GM12878 (cell line): ENCODE measurements around the gene SLC38A5. TPM values are rescaled to one million over a fixed set of nuclear protein-coding genes. Genes with fewer than 3 reads are reported as not detected.

Source experiments
- ATAC-seq: fragments of 200-7000 bp; cut with Tn5 transposase; 3 replicates; pipeline ENCODE4 v1.9.1; 2020; ENCODE audit warnings: mild to moderate bottlenecking, moderate library complexity
- BruUV-seq: library from RNA; stranded (reverse); fragments of 400-500 nt; replicated peaks from 2 replicates; lab custom pipeline; 2021; lab: Mats Ljungman, UMichigan
- CTCF ChIA-PET: fragments of 300-600 bp; sonication (Branson Sonifier 250); formaldehyde crosslinking; extraction: SDS; loops from one replicate; lab custom pipeline; 2021; ENCODE audit warnings: inconsistent platforms; lab: Yijun Ruan, JAX
- POLR2A ChIA-PET: fragments of 350-600 bp; formaldehyde crosslinking; extraction: SDS; loops from one replicate; lab custom pipeline; 2021; ENCODE audit warnings: inconsistent platforms; lab: Charles Lee
- RAD21 ChIA-PET: fragments of 300-600 bp; sonication (Branson Sonifier 250); formaldehyde crosslinking; loops from one replicate; lab custom pipeline; 2023; ENCODE audit warnings: antibody characterized with exemption; ENCODE audit not compliant: unreplicated experiment; lab: Charles Lee
- SMC1A ChIA-PET: fragments of 300-600 bp; sonication (Branson Sonifier 250); formaldehyde crosslinking; loops from one replicate; lab custom pipeline; 2023; ENCODE audit not compliant: unreplicated experiment, uncharacterized antibody; lab: Charles Lee
- DNase-seq: peaks from one replicate; pipeline ENCODE4 v3.0.0-alpha.2; 2011; ENCODE audit warnings: low read depth, low spot score
- FAIRE-seq: peaks from 3 replicates; lab custom pipeline; 2011; peaks lifted over from hg19 to GRCh38; lab: Jason Lieb, UNC
- H2AFZ ChIP-seq: 2 replicates; pipeline ENCODE4 v1.6.0; 2011; ENCODE audit warnings: low read depth, low read length, control low read depth; ENCODE audit not compliant: control insufficient read depth
- H3K27ac ChIP-seq: 2 replicates; pipeline ENCODE4 v1.5.1; 2011; ENCODE audit warnings: control low read depth; ENCODE audit not compliant: control insufficient read depth, insufficient read depth
- H3K27me3 ChIP-seq, 2 experiments: replicated peaks in 1 of 2; 2 replicates each; pipeline versions ENCODE4 v1.6.0 to v1.6.1; 2011; ENCODE audit warnings: low read length in 1 of 2; ENCODE audit not compliant: control insufficient read depth in 2 of 2, insufficient read depth in 2 of 2
- H3K36me3 ChIP-seq, 2 experiments: 2 replicates each; pipeline ENCODE4 v1.5.1; 2011; ENCODE audit warnings: low read length in 1 of 2; ENCODE audit not compliant: control insufficient read depth in 2 of 2, insufficient read depth in 2 of 2
- H3K4me1 ChIP-seq: 2 replicates; pipeline ENCODE4 v1.6.1; 2011; ENCODE audit warnings: mild to moderate bottlenecking, low read length, moderate library complexity, mixed read lengths; ENCODE audit not compliant: control insufficient read depth, insufficient read depth
- H3K4me2 ChIP-seq: 2 replicates; pipeline ENCODE4 v1.6.0; 2011; ENCODE audit warnings: control low read depth; ENCODE audit not compliant: control insufficient read depth, insufficient read depth
- H3K4me3 ChIP-seq: fragments of 200-600 bp; sonication (generic); 2 replicates; pipeline ENCODE4 v1.5.1; 2016
- H3K79me2 ChIP-seq: 2 replicates; pipeline ENCODE4 v1.6.0; 2011; ENCODE audit warnings: low read length; ENCODE audit not compliant: control insufficient read depth, insufficient read depth
- H3K9ac ChIP-seq: 2 replicates; pipeline ENCODE4 v1.8.0; 2011; ENCODE audit warnings: low read length, control low read depth, mixed read lengths; ENCODE audit not compliant: control insufficient read depth, insufficient read depth
- H3K9me3 ChIP-seq: replicated peaks from 3 replicates; pipeline ENCODE4 v1.5.1; 2011; ENCODE audit warnings: mild to moderate bottlenecking, low read length; ENCODE audit not compliant: control insufficient read depth, insufficient read depth
- H4K20me1 ChIP-seq: 2 replicates; pipeline ENCODE4 v1.6.0; 2011; ENCODE audit not compliant: control insufficient read depth, insufficient read depth
- SKIL ChIP-seq: fragments of 450-650 bp; IDR thresholded peaks from 2 replicates; pipeline ENCODE4 v1.6.1; 2017; ENCODE audit warnings: mild to moderate bottlenecking, low read depth, inconsistent platforms; ENCODE audit not compliant: poor library complexity, severe bottlenecking
- SMC3 ChIP-seq: IDR thresholded peaks from 2 replicates; pipeline ENCODE4 v1.6.1; 2011; ENCODE audit warnings: low read length, improper control_type of control experiment, borderline replicate concordance
- ZNF592 ChIP-seq: fragments of 450-650 bp; IDR thresholded peaks from 2 replicates; pipeline ENCODE4 v1.6.1; 2017; ENCODE audit warnings: mild to moderate bottlenecking, moderate library complexity
- WGBS: methylation state at CpG from one replicate; pipeline ENCODE4 v1.1.6; 2016; ENCODE audit warnings: low lambda C conversion rate; ENCODE audit not compliant: insufficient replicate concordance, insufficient coverage; ENCODE audit errors: missing lambda C conversion rate; 5-methylcytosine and 5-hydroxymethylcytosine counted together
- in situ Hi-C: fragments of 300-500 bp; cut with MboI; formaldehyde crosslinking; loops from 9 replicates; pipeline ENCODE4 v1.14.3; 2018; ENCODE audit warnings: mixed read lengths
- intact Hi-C: fragments of 100-400 bp; cut with micrococcal nuclease; formaldehyde crosslinking; loops from one replicate; pipeline ENCODE4 v1.14.2; 2022; ENCODE audit not compliant: unreplicated experiment
- polyA plus RNA-seq, 11 experiments: library from polyadenylated mRNA; depleted of rRNA in 4 of 11; unstranded in 6 of 11; stranded (reverse) in 5 of 11; fragments of >200 nt; fragmentation: Nextera tagmentation in 4 of 11; fragmentation: Illumina TruSeq in 1 of 11; extraction: Ambion mirVana in 4 of 11; extraction: Trizol in 1 of 11; gene quantifications; 1 replicate in 1 of 11; 2 replicates in 10 of 11; pipeline versions ENCODE4 v1.2.1 to v1.2.3, GENCODE V29; 2011 to 2016; ENCODE audit warnings: inconsistent platforms in 2 of 11, missing spikeins in 2 of 11, low read depth in 1 of 11
- total RNA-seq, 4 experiments: library from RNA; depleted of rRNA in 3 of 4; stranded (reverse); fragments of >200 nt in 3 of 4; fragmentation: Illumina TruSeq in 1 of 4; extraction: Trizol in 1 of 4; gene quantifications; 2 replicates each; pipeline versions ENCODE4 v1.2.1 to v1.2.3, GENCODE V29; 2013 to 2021

Gene SLC38A5
- total and polyA plus RNA-seq, 10 of the 15 experiments (the other 5 are each of a cell fraction or from before 2014, with no cell fraction given), result 4.2 to 108 (median 70.6) TPM

DNA sequence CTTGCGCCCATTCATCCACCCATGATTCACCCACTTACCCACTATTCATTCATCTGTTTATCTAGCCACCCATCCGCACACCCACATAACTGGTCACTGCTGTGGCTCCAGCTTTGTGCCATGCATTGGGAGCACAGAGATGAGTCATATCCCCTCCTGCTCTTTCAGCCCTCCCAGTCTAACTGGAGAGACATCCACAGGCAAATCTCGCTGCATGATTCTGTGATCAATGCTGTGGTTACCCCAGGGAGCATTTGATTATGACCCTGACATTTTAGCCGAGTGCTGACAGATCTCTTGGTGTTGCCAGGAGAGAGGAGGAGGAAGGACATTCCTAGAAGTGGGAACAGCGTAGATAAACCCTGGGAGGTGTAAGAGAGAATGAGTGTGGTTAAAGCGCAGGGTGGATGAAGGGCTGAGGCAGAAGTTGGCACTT is 28.3 kb upstream of the SLC38A5 start (continued):
- TF ChIP-seq SKIL (no peak), ZNF592 (no peak)

GRCh38 chrX:48497871-48498270 is 27.8 kb upstream of the SLC38A5 start:
- TF ChIP-seq SMC3, result no peak
- DNase-seq, result no peak
- no peak for ATAC-seq
- ChIA-PET CTCF (interaction anchor here (1.6 kb wide), 1 partner anchor 415 kb away, joined by 3 read pairs; no protein-coding TSS in a partner anchor), POLR2A (no interaction called here), RAD21 (no interaction called here), SMC1A (no interaction called here)
- in situ Hi-C loops, result loop anchor here (10.0 kb wide), 1 partner anchor 413 kb away; no protein-coding TSS in a partner anchor
- BruUV-seq, result no TSS peak
- intact Hi-C loops, result no loop called here
- Histone ChIP-seq H2AFZ (no peak overlapping the region), H4K20me1 (no peaks in the 10 kb centered on the region), H3K79me2 (no peaks in the 10 kb centered on the region), H3K4me2 (no peak overlapping the region), H3K4me1 (no peaks in the 10 kb centered on the region), H3K4me3 (no peak overlapping the region), H3K36me3 (no peaks in the 10 kb centered on the region), H3K27me3 (no peaks in the 10 kb centered on the region), H3K9ac (no peak overlapping the region), H3K9me3 (no peaks in the 10 kb centered on the region), H3K27ac (no peak overlapping the region)
- WGBS, result 19% methylated on average over 4 of the region's 5 CpGs
- FAIRE-seq, result no peak
